Activated CD4-positive, alpha-beta T cell treated with anti-CD3 and anti-CD28 coated beads for 36 hours (primary cell): ENCODE data around the gene SYCP2. TPM values are rescaled to one million over a fixed set of nuclear protein-coding genes. Genes with fewer than 3 reads are reported as not detected.

ENCODE experiments used
- total RNA-seq, 2 experiments: library from RNA; stranded (reverse); gene quantifications; one replicate each; pipeline ENCODE4 v1.2.3, GENCODE V29; 2021

Gene SYCP2
- total RNA-seq, 2 experiments from 2014 or later = 1.5 to 2.1 TPM

Other genes with a start within 250 kb of the SYCP2 start
- 1 to 10 TPM; 4.4 to 4.7 TPM for gene PPP1R3D, start 6.7 kb upstream of the SYCP2 start, total RNA-seq
- gene FAM217B, start 6.8 kb upstream of the SYCP2 start, total RNA-seq = 10 to 100 TPM; 25.6 to 33.2 TPM
- gene CDH26, start 24.8 kb upstream of the SYCP2 start, total RNA-seq = under 1 TPM; 0.88 to 0.91 TPM